NCI-H226 (cell line): ENCODE measurements around the gene VMP1.
"Not testable (repeated sequence)": the region's sequence is repeated elsewhere in the genome, so short reads cannot be mapped to it uniquely, and the experiment has no call there.

Experiments
- DNase-seq: peaks from one replicate; pipeline ENCODE4 v3.0.0-alpha.2; 2015

Gene VMP1

GRCh38 chr17:59873414-59873813, 166.0 kb downstream of the VMP1 start:
- DNase-seq, result not testable (repeated sequence)

GRCh38 chr17:59874376-59874775, 166.9 kb downstream of the VMP1 start:
- no peak for DNase-seq

- DNase-seq, result no peak
Observed at GRCh38 chr17:59876107-59876506, 168.7 kb downstream of the VMP1 start.

- DNase-seq, result no peak
Observed at GRCh38 chr17:59877965-59878364, 170.5 kb downstream of the VMP1 start.

GRCh38 chr17:59878624-59879023, 171.2 kb downstream of the VMP1 start:
- DNase-seq, result no peak

- no peak for DNase-seq
Observed at GRCh38 chr17:59884861-59885260, 177.4 kb downstream of the VMP1 start.

- no peak for DNase-seq
Observed at GRCh38 chr17:59888145-59888750, 180.8 kb downstream of the VMP1 start.

GRCh38 chr17:59890720-59891119, 183.3 kb downstream of the VMP1 start:
- DNase-seq, result peak; percentile 6
